LoVo (cell line): ENCODE results near the gene CACNG8.

Source experiments
- DNase-seq: peaks from one replicate; pipeline ENCODE4 v3.0.0-alpha.2; 2016; ENCODE audit warnings: low spot score

The CACNG8 gene

DNA sequence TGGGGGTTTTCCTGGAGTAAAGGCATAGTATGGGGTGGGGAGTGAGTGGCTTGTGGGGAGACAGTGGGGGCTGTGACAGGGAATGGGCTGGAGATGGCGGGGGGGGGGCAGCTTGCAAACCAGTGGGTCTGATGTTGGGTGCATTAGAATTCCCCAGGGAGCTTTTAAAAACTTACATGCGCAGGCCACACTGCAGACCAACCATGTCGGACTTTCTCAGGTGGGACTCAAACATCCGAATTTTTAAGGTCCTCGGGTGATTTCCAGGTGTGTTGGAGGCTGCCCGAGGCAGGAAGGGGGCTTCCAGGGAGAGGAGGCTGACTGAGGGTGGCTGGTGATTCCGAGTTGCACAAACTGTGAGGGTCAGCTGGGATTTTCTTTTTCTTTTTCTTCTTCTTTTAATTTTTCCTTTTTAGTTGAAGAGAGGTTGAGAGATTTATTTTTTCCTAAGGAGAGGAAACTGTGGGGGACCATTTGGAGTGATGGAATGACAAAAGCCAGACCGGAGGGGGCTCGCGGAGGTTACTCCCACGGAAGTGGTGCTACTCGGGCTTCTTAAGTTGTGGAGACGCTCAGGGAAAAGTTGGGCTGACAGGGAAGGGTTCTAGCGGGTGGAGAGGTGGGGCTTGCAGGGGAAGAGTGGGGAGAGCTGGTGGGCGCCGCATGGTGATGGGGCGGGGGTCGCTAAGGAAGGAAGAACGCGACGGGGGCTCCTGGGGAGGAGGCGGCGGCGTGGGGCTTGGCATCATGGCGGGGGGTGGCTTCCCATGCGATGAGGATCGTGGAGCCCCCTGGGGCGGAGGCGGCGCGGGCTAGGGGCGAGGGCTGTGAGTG, 997 bp upstream of the CACNG8 start:
- no peak for DNase-seq

DNA sequence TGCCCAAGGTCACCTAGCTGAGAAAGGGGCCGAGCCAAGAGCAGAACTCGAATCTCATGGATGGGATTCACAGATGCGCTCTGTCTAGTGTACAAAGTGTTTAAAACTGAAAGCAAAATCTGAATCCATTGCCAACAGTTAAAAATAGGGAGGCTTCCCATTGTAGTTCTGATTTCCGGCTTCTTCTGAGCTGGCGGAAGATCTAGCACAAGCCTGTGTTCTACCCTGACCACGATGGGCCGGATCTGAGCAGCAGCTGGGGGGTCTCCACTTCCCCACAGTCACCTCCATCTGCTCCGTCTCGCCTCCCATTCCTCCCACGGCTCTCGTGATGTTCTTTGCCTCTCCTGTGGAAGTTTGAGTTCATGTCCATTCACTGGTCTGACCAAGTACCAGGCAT, 2.4 kb downstream of the CACNG8 start:
- DNase-seq, result no peak

DNA sequence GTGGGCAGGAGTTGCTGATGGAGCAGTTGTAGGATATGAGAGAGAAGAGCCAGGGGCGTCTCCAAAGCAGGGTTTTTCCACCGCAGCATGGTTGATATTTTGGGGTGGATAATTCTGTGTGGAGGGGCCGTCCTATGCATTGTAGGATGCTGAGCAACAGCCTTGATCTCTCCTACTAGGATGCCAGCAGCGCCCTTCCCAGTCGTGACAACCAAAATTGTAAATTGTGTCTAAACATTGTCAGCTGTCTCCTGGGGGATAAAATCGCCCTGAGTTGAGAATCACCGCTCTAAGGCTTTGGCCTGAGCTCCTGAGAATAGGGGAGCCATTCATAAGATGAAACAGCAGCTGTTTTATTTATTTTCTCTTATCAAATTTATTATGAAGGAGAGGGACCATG, 4.2 kb downstream of the CACNG8 start:
- no peak for DNase-seq

DNA sequence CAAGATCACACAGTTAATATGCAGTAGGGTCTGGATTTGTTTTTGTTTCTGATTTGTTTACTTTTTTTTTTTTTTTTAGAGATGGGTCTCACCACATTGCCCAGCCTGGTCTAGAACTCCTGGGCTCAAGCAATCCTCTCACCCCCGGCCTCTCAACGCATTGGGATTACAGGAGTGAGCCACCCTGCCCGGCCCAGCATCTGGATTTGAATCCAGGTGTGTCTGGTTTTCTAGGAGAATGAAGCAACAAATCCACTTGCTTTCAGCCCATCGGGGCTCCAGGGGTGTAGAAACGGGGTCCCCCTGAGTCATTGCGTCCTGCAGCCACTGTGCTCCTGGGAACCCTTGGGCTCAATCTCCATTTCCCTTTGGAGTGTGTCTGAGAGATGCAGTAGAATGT, 6.6 kb downstream of the CACNG8 start:
- DNase-seq, result no peak

DNA sequence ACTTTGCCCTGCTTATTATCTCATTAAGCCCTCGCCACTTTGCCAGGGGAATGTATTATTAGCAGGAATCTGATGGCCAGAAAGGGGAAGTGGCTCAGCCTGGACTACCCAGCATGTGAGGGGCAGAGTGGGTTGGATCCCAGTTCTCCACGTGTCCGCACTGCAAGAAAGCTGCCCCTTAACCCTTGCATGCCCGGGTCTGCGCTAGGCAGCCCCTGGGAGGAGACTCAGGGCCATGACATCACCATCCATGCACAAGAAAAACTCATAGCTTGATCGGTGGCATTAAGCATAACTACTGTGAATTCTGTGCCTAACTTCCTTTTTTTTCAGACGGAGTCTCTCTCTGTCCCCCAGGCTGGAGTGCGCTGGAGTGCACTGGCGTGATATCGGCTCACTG, 8.9 kb downstream of the CACNG8 start:
- no peak for DNase-seq

DNA sequence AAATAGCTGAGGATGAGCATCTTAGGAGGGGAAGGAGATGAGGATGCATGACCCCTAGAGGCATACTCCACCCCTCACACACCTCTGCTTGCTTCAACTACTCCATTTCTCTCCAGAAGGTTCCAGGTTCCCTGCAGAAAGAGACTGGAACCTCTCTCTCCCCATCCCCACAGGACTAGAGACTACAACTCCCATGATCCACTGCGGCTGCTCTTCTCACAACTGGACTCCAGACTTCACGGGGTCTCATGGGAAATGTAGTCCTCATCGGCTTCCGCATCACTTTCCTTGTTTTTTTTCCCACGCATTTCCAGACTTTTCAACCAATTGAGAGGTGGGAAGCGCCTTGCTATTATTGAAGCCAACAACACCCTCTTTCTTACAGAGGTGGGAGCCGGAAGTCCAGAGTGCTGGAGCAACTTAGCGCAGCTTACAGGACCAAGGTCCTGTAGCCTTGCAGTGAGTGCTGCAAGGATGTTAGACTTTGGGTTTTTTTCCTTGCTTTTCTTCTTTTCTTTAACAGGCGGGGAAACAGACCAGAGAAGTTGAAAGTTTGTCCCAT, 14.8 kb downstream of the CACNG8 start:
- peak; percentile 61 for DNase-seq

DNA sequence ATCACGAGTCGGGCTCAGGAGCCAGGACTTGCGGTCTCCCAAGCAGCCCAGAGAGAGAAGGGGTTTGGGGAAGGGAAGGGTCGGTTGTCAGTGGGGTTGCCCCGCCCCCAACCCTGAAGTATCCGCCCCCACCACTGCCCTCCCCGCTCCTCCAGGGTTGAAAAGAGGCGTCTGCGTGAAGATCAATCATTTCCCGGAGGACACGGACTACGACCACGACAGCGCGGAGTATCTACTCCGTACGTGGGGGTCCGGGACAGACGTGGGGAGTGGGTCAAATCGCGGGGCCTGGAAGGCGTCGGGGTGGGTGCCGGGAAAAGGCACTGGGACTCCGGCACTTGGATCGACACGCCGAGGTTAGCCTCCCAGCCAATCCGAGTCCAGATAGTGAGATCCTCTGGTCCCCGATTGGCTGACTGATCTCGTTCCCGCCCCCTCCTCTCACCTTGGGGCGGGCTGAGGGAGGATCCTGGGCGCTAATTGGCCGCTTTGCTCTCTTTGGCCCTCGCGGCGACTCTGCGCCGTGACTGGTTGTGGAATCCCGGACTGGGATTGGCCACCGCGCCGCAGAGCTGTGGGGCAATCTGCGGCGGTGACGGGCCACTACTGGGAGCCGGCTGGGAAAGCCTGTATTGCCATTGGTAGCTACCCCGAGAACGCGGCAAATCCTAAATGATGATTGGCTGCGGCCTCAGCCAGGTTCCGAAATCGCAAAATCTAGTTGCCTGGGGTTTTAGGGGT, 15.4 kb downstream of the CACNG8 start:
- no peak for DNase-seq

DNA sequence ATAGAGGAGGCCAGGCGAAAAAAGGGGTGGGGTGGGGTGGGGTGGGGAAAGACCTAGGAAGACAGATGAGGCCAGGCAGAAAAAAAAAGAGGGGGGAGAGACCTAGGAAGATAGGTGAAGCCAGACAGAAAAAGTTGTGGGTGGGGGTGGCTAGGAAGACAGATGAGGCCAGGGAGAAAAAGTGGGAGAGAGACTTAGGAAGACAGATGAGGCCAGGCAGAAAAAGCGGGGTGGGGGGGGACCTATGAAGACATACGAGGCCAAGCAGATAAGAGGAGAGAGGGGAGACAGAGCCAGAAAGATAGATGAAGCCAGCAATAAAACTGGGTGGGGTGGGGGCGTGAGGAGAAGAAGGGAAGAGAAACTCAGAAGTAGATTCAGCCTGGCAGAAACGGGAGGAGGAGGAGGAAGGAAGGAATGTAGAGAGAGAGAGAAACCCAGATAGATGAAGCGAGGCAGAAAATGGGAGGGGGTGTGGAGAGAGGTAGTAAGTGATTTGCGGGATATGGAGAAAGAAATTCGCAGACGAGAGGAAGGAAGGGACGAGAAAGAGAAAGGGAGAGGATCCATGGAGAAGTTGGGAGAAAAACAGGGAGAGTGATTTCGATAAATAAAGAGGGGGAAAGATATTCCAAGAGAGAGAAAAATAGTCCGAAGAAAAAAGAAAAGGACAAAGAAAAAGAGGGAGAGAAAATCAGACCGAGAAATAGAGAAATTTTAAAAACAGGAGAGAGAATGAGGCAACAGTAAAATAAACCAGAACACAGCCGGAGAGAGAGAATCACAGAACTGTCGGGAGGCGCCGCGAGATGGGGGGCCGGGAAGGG, 16.5 kb downstream of the CACNG8 start:
- DNase-seq, result no peak

DNA sequence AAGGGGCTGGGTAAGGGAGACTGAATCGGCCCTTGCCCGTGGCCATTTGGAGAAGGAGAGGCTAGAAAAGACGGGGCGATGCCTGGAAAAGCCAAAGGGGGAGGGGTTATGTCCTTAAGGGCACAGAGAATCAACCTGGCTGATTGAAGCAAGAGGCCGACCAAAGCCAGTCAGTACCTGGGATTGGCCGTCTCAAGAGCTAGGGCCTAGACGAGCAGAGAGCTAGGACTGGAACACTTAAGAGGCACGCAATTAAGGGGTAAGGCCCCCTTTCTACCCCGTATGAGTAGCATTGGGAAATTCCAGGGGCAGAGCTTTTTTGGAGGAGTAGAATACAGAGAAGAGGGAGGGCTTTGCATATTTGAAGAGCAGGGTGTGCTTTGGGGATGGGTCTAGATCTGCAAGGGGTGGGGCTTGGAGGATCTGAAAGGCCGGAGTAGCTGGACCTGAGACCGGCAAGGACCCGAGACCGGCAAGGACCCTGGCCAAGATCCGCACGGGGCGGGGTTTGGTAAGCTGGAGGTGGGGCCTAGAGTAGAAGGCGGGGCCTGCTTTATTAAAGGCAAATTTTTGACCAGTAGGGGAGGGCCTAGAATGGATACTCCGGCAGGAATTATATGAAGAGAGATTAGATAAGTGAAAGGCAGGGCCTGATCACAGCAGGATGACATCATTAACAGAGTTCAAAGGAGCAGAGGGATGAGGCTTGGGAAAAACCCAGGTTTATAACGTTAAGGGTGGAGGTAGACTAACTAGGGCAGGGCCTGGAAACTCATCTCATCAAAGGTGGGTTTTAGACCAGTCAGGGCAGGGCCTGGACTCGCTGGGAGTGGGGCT, 18.0 kb downstream of the CACNG8 start:
- peak; percentile 55 for DNase-seq

DNA sequence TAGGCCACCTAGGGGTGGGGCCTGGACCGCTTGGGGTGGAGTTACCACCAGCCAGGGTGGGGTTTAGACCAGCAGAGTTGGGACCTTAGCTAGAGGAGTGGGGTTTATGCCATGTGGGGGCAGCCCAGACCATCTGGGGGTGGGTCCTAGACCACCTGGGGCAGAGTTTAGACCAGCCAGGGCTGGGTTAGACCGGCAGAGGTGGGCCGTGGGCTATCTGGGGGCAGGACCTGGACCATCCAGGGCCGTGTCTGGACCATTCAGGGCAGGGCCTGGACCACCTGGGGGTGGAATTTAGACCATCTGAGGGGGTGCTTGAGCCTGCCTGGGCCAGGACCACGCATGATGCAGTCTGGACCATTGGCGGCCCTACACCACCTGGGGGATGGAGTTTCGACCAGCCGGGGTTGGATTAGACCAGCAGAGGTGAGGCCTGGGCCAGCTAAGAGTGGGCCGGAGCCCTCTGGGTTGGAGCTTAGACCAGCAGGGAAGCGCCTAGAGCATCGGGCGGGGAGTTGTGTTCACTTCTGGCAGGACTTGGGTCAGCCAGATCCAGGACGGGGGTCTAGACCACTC, 18.7 kb downstream of the CACNG8 start:
- DNase-seq, result no peak

DNA sequence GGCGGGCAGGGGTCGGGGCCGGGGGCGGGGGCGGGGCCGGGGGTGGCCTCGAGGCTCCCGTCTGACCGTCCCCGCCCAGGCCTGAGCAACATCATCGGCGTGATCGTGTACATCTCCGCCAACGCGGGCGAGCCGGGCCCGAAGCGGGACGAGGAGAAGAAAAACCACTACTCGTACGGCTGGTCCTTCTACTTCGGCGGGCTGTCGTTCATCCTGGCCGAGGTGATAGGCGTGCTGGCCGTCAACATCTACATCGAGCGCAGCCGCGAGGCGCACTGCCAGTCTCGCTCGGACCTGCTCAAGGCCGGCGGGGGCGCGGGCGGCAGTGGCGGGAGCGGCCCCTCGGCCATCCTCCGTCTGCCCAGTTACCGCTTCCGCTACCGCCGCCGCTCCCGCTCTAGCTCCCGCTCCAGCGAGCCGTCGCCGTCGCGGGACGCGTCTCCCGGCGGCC, 19.3 kb downstream of the CACNG8 start:
- DNase-seq, result peak; percentile 3

DNA sequence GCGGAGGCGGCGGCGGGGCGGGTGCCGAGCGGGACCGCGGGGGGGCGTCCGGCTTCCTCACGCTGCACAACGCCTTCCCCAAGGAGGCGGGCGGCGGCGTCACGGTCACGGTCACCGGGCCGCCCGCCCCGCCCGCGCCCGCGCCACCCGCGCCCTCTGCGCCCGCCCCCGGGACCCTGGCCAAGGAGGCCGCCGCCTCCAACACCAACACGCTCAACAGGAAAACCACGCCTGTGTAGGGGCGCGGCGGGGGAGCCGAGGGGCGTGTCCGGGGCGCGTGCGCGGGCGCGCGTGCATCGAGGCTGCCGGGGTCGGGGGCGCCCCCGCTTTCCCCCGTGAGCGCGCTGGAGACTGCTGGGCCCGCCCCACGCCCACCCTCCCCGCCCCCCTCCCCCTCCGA, 19.9 kb downstream of the CACNG8 start:
- peak; percentile 47 for DNase-seq

DNA sequence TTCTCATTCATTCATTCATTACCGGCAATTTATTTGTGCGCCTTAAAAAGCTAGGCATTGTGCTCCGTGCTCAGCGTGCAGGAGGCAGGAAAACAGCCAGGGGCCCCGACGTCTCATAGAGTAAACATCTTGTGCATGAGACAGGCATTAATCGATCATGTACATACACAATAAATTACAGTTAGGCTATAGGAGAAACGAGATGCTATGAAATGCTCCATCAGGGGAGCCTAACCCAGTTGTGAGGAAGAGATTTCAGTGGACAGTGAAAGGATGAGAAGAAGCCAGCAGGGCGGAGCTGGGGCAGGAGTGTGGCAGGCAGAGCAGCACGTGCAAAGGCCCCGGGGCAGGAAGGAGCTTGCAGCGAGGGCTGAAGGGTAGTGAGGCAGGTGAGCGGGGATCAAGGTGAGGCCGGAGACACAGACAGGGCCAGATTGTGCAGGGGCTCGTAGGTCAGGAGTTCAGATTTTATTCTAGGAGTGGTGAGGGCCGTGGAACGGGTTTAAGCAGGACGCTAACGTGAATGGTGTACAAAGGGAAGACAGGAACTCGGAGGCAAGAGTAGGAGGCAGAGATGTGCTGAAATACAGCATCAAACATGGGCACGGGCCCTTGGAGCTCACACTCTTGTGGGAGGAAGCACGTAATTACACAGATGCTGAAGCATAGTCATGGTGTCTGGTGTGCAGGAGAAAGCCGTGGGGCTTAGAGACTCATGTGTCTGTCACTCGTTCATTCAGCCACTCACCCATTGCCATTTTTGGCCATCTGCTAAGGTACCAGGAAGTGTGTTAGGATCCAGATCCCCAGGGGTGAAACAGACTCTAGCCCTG, 20.9 kb downstream of the CACNG8 start:
- DNase-seq, result no peak

DNA sequence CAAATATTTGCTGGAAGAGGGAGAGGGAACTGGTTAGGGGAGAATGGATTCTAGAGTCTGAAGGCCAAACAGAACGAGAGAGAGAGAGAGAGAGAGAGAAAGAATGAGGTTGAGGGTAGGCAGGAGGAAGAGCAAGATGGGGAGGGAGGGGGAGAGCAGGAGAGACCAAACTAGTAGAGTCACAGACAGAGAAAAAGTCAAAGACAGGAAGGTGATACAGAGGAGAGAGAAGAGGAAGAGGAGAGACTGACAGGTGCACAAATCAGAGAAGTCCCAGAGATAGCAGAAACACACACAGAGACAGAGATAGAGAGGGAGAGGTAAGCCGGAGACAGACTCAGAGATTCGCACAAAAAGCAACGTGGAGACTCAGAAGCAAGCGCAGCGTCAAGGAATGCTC, 23.1 kb downstream of the CACNG8 start:
- no peak for DNase-seq

DNA sequence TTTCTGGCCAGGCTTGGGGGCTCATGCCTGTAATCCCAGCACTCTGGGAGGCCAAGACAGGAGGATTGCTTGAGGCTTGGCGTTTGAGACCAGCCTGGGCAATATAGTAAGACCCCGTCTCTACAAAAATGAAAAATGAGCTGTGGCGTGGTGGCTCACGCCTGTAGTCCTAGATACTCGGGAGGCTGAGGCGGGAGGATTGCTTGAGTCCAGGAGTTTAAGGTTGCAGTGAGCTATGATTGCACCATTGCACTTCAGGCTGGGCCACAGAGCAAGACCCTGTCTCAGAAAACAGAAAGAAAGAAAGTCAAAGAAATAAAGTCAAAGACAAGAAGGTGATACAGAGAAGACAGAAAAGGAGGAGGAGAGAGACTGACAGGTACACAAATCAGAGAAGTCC, 26.2 kb downstream of the CACNG8 start:
- DNase-seq, result no peak

DNA sequence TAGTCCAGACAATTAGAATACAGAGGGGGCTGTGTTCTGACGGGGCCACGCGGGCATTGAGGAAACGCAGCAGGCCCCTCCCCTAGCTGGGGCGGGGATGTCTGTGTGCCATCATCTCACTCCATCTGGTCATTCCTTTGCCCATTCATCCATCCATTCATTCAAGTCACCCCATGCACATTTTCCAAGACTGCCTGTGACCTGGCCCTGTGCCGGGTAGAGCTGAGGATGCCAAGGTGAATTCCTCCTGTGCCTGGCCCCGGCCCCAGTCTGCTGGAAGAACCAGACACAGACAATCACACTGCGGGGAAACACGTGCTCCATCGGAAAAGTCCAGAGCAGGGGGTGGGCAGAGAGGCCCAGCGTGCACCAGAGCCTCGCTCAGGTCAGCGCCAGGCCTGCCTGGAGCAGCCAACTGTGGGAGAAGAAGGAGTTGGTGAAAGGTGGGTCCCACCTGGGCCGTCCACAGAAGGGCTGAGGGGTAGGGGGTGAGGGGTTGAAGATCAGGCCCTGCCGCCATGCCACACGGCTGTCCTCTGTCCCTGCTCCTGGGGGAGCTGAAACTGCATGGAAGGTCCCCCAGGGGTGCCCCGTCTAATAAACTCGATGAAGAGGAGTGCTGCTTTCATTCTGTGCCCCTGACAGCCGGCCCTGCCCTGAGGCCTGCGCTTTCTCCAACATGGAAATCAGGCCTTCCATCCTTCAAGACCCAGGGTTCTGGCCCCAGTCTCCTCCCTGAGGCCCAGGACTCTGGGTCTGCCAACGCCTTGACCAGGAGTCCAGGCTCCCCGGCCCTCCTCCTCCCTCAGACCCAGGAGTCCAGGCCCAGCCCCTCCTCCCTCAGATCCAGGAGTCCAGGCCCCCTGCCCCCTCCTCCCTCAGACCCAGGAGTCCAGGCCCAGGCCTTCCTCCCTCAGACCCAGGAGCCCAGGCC, 27.1 kb downstream of the CACNG8 start:
- no peak for DNase-seq

DNA sequence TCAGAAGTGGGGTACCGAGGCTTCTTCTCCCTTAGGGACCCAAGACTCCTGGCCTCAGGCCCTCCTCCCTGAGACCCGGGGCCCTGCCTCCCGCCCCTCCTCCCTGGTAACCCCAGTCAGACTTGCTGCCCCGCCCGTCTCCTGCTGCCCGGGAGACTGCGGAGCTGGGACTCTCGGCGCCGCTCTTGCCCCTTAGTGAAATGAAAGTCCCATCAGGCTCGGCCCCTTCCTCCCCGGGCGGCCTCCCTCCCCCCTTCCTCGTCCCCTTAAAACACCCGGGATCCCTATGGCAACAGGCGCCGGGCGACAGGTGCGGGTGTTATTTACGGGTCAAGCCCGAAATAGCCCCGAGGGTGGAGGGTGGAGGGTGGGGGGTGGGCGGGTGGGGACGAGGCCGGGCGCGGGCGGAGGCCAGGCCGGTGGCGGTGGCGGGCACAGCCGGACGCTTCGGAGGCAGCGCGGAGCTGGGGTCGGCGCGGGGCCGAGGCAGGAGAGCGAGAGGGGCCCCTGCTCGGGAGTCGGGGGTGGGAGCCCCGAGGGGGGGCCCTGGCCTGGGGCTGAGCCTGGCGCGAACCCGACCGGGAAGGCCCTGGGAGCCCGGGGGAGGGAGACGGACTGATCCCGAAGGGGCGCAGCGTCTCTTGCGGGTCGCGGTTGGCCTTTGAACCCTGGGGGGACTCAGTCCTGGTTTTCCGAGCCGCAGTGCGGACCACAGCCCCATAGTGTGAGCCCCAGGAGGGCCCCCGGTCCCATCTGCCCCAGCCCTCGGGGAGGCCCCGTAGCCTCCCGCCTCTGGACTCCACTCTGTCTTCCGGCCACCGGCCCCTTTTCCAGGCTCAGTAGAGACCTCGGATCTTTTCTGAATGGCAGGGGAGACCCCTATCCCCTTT, 28.7 kb downstream of the CACNG8 start, which contains the start of gene CACNG6:
TSS of gene CACNG6 (plus strand) at position 414 of the 890 bp plus-strand sequence. CDS start 1,241 bp downstream, outside the sequence.
- DNase-seq, result no peak

DNA sequence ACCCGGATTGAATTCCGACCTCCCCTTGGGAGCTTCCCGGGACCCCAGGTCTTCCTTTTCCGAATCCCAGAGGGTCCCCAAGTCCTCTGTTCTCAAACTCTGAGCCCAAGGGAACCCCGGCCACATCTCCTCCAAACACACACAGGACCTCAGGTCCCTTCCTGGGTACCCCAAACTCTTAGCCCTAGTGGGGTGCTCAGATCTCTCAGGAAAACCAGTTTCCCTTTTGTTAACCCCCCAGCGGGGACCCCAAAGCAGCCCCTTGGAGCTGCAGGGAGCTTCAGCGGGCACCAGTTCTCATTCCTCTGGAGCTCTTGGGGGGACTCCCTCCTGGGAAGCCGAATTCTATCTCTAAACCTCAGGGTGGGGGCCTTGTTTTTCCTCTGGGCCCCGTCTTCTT, 29.5 kb downstream of the CACNG8 start:
- DNase-seq, result no peak
